Astrocyte of the spinal cord (primary cell): Measurements from ENCODE around the gene LAMP1.
"Not testable (repeated sequence)": the region's sequence is repeated elsewhere in the genome, so short reads cannot be mapped to it uniquely, and the experiment has no call there.

Experiments used
- DNase-seq: peaks from one replicate; pipeline ENCODE4 v3.0.0; 2011; ENCODE audit warnings: low read depth, low spot score
- H3K4me3 ChIP-seq: 2 replicates; pipeline ENCODE4 v1.5.1; 2011; ENCODE audit warnings: low read depth, mild to moderate bottlenecking, low read length, moderate library complexity
- CTCF ChIP-seq: IDR thresholded peaks from 2 replicates; pipeline ENCODE4 v1.5.1; 2012; ENCODE audit warnings: low read depth, mild to moderate bottlenecking, low read length, inconsistent platforms
- in situ Hi-C: cut with HindIII; loops from 2 replicates; pipeline ENCODE4 v1.10.0; 2017; ENCODE audit warnings: low sequenced_read_pairs

Gene LAMP1

GRCh38 chr13:113305208-113305607 lies 8.2 kb downstream of the LAMP1 start:
- peak; percentile 50 for DNase-seq
- no peak overlapping the region for H3K4me3 ChIP-seq
- in situ Hi-C loops, result no loop called here
- TF ChIP-seq CTCF, result no peak

GRCh38 chr13:113307491-113307890 lies 10.5 kb downstream of the LAMP1 start:
- no peak for TF ChIP-seq CTCF
- DNase-seq, result no peak
- no peak overlapping the region for H3K4me3 ChIP-seq
- in situ Hi-C loops, result no loop called here

- TF ChIP-seq CTCF, result no peak
- no peak overlapping the region for H3K4me3 ChIP-seq
- in situ Hi-C loops, result no loop called here
- DNase-seq, result no peak
Measured at GRCh38 chr13:113309473-113309872, 12.4 kb downstream of the LAMP1 start.

GRCh38 chr13:113314112-113314511 lies 17.1 kb downstream of the LAMP1 start:
- H3K4me3 ChIP-seq, DNase-seq, in situ Hi-C loops: not testable (repeated sequence)

- H3K4me3 ChIP-seq, in situ Hi-C loops, DNase-seq: not testable (repeated sequence)
Measured at GRCh38 chr13:113314895-113315470, 17.9 kb downstream of the LAMP1 start.

- DNase-seq, result no peak
- in situ Hi-C loops, result no loop called here
- H3K4me3 ChIP-seq, result no peak overlapping the region
- TF ChIP-seq CTCF, result no peak
Measured at GRCh38 chr13:113315992-113316391, 19.0 kb downstream of the LAMP1 start.

GRCh38 chr13:113317031-113317430 lies 20.0 kb downstream of the LAMP1 start:
- no peak for DNase-seq
- in situ Hi-C loops, result no loop called here
- no peak for TF ChIP-seq CTCF

GRCh38 chr13:113318956-113319355 lies 21.9 kb downstream of the LAMP1 start:
- in situ Hi-C loops, result no loop called here
- TF ChIP-seq CTCF, result no peak
- H3K4me3 ChIP-seq, result no peak overlapping the region
- DNase-seq, result no peak

More at GRCh38 chr13:113317031-113317430, 20.0 kb downstream of the LAMP1 start:
- H3K4me3 ChIP-seq, result no peak overlapping the region
